ENCODE results near the gene SNRNP25. TPM values are rescaled to one million over a fixed set of nuclear protein-coding genes. Genes with fewer than 3 reads are reported as not detected.

The SNRNP25 gene
- total and polyA plus RNA-seq, 4 donors: 10.3 to 30.9 (median 20.9) TPM

DNA sequence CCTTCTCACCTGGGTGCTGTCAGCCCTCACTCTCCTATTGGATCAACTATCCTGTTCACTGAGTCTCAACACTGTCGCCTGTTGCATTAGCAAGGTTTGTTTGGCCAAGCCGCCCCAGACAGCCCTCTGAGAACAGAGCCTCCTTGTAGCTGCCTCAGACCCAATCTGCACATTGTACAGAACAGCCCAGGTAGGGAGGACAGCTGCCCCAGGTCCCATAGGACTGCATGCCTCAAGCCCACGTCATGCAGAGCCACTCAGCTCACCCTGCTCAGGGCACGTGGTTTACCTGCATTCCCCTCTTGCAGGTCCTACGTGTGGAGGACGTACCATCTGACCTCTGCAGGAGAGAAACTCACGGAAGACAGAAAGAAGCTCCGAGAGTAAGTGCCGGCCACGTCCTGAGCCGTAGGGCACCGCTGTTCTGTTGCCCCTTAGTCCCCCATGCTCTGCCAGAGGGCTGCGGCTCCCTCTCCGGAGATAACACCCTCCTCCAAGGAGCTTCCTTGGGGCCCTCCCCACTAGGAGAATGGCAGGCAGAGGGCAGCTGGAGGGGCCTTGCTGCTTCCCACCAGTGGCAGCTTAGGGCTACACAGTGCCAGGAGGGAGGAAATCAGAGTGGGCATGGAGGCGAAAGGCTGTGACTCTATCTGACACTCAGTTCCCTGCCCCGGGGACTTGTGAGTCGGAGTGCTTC lies 2.8 kb downstream of the SNRNP25 start:
- Histone ChIP-seq H3K36me3 (ENCODE audit: control insufficient read depth in 4 of 4, insufficient read depth in 4 of 4, low read length in 4 of 4) (peaks cover 0 to 57% (median 20%) of the 10 kb centered on the region in 4 donors), H3K27ac (ENCODE audit: low read depth in 1 of 2, low read length in 1 of 2) (no peak overlapping the region), H3K4me1 (ENCODE audit: control insufficient read depth in 5 of 5, insufficient read depth in 5 of 5, low read length in 5 of 5) (peaks cover 0 to 7% (median 3%) of the 10 kb centered on the region in 5 donors), H3K4me3 (no peak overlapping the region), H3K27me3 (ENCODE audit: control insufficient read depth in 3 of 3, insufficient read depth in 3 of 3, low read length in 2 of 3) (no peaks in the 10 kb centered on the region), H3K9me3 (ENCODE audit: control insufficient read depth in 4 of 4, insufficient read depth in 3 of 4, low read length in 3 of 4) (no peaks in the 10 kb centered on the region), H3K9ac (ENCODE audit: insufficient read depth in 1 of 2, low read length in 2 of 2) (no peak overlapping the region)
- DNase-seq (no peak), ATAC-seq (ENCODE audit: insufficient read depth, low FRiP score) (no peak)
- TF ChIP-seq, protein P1, sequence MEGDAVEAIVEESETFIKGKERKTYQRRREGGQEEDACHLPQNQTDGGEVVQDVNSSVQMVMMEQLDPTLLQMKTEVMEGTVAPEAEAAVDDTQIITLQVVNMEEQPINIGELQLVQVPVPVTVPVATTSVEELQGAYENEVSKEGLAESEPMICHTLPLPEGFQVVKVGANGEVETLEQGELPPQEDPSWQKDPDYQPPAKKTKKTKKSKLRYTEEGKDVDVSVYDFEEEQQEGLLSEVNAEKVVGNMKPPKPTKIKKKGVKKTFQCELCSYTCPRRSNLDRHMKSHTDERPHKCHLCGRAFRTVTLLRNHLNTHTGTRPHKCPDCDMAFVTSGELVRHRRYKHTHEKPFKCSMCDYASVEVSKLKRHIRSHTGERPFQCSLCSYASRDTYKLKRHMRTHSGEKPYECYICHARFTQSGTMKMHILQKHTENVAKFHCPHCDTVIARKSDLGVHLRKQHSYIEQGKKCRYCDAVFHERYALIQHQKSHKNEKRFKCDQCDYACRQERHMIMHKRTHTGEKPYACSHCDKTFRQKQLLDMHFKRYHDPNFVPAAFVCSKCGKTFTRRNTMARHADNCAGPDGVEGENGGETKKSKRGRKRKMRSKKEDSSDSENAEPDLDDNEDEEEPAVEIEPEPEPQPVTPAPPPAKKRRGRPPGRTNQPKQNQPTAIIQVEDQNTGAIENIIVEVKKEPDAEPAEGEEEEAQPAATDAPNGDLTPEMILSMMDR (IDR thresholded peaks at IDR 0.05; ENCODE audit: control extremely low read depth, extremely low read depth): no peak
- WGBS, 2 donors: 91 to 95% methylated on average over 17 of the region's 17 CpGs

DNA sequence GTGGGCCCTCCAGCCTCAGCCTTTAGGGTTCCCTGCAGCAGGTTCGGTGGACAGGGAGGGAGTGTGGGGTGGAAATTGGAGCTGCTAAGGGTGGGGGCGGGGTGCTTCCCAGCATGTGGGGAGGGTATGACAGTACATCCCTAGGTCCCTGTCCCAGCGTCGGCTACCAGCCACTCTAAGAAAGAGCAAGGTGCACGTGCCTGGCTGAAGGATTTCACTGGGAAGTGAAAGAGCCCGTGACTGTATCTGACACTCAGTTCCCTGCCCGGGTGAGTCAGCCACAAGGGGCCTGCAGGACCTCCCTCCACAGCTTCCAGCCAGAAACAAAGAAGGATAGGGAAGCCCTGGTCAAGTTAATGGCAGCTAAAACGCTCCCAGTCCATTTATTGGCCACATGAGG lies 4.1 kb downstream of the SNRNP25 start:
- Histone ChIP-seq H3K36me3 (ENCODE audit: control insufficient read depth in 4 of 4, insufficient read depth in 4 of 4, low read length in 4 of 4) (peaks cover 0 to 71% (median 22%) of the 10 kb centered on the region in 4 donors), H3K9me3 (ENCODE audit: control insufficient read depth in 4 of 4, insufficient read depth in 3 of 4, low read length in 3 of 4) (no peaks in the 10 kb centered on the region), H3K9ac (ENCODE audit: insufficient read depth in 1 of 2, low read length in 2 of 2) (no peak overlapping the region), H3K4me1 (ENCODE audit: control insufficient read depth in 5 of 5, insufficient read depth in 5 of 5, low read length in 5 of 5) (peaks cover 0 to 7% (median 3%) of the 10 kb centered on the region in 5 donors), H3K27me3 (ENCODE audit: control insufficient read depth in 3 of 3, insufficient read depth in 3 of 3, low read length in 2 of 3) (no peaks in the 10 kb centered on the region), H3K27ac (ENCODE audit: low read depth in 1 of 2, low read length in 1 of 2) (no peak overlapping the region), H3K4me3 (no peak overlapping the region)
- WGBS, 2 donors: 75 to 80% methylated on average over 8 of the region's 8 CpGs
- ATAC-seq (ENCODE audit: insufficient read depth, low FRiP score) (no peak), DNase-seq (no peak)
- TF ChIP-seq, protein P1 (IDR thresholded peaks at IDR 0.05; ENCODE audit: control extremely low read depth, extremely low read depth): no peak

DNA sequence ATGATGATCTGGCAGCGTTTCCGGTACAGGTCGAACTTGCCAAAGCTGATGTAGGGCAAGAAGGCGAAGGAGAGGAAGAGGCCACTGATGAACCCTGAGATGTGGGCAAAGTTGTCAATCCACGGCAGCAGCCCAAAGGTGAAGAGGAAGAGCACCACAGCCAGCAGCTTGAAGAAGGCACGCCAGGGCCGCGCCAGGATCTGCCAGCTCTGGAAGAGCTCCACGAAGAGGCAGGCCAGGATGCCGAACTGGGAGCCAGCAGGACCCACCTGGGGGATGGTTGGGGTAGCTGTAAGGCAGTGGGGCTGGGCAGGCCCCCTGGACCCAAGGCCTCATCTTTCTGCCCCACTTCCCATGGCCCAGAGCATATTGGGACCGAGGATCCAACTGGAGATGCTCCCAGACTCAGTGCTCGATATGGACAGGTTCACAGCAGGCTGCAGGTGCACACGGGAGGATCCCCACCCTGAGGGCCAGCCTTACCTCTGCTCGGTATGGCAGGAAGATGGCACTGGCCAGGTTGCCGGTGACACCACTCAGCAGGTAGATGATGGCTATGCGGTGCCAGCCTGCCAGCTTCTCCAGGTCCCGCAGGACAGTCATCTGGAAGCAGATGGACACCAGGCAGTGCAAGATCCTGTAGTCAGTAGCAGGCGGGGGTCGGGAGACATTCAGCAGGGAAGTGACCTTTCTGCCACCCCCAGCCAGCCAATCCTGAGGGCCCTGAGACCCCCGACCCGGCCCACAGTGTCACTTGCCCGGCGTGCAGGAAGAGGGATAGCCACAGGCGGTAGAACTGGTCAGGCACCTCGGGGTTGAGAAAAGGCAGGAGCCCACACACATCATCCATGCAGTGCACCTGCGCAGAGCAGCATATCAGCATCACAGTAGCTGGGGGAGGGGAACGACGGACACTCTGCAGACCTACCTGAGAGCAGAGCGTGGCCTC lies 5.1 kb downstream of the SNRNP25 start:
- WGBS, 2 donors: 89 to 92% methylated on average over 29 of the region's 29 CpGs
- H3K4me1 ChIP-seq (ENCODE audit: control insufficient read depth in 5 of 5, insufficient read depth in 5 of 5, low read length in 5 of 5): peaks cover 0 to 5% (median 3%) of the 10 kb centered on the region in 5 donors
- DNase-seq (no peak), ATAC-seq (ENCODE audit: insufficient read depth, low FRiP score) (no peak)
- no peak overlapping the region for H3K4me3 ChIP-seq
- TF ChIP-seq, protein P1 (IDR thresholded peaks at IDR 0.05; ENCODE audit: control extremely low read depth, extremely low read depth): no peak
- H3K9me3 ChIP-seq (ENCODE audit: control insufficient read depth in 4 of 4, insufficient read depth in 3 of 4, low read length in 3 of 4): no peaks in the 10 kb centered on the region
- H3K27ac ChIP-seq (ENCODE audit: low read depth in 1 of 2, low read length in 1 of 2): no peak overlapping the region
- H3K36me3 ChIP-seq (ENCODE audit: control insufficient read depth in 4 of 4, insufficient read depth in 4 of 4, low read length in 4 of 4): peaks cover 0 to 81% (median 27%) of the 10 kb centered on the region in 4 donors
- H3K9ac ChIP-seq (ENCODE audit: insufficient read depth in 1 of 2, low read length in 2 of 2): no peak overlapping the region
- H3K27me3 ChIP-seq (ENCODE audit: control insufficient read depth in 3 of 3, insufficient read depth in 3 of 3, low read length in 2 of 3): no peaks in the 10 kb centered on the region
